ENCODE results near the gene NTMT1.
A peak's percentile ranks its signal among the peaks of the same experiment; 100 is the strongest.
"Not testable (repeated sequence)": the region's sequence is repeated elsewhere in the genome, so short reads cannot be mapped to it uniquely, and the experiment has no call there.

Gene NTMT1

DNA sequence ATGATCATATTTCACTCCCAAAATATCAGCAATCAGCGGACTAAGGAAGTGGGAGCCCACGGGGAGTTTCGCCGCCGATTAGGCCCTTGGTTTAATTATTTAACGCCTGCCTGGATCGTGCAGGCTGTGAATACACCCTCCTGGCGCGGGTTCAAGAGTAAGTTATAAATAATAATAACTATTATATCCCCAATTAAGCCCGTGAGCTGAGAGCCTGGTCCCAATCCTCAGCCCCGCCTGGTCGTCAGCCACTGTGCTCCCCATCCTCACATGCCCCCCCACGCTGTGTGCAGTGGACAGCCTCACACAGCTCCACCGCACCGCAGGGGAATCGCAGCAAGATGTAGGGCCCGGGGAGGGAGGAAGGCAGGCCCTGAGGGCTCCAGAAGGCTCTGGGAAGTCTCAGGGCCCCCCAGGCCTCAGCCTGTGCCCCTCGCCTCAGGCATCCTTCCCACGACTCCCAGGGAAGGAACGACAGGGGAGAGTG lies 28.6 kb downstream of the NTMT1 start:
- no peak for DNase-seq (ENCODE audit: low read depth, low spot score)

DNA sequence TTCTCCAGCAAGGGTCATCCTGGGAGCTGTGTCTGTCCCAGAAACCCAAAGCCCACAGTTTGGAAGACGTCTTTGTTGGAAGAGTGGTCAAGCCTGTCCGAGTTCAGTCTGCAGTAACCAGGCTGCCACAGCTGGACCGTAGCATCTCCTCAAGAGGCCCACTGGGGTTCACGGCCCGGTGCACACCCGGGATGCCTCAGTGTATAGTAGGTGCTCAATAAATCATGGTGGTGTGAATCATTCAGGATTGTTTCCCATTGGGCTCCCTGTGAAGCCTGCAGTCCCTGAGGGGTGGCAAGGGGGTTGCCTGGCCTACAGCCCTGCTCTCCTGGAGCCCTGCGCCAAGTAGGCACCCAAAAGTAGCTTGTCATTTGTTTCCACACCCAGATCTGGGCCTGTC lies 29.2 kb downstream of the NTMT1 start:
- DNase-seq (ENCODE audit: low read depth, low spot score), result no peak

DNA sequence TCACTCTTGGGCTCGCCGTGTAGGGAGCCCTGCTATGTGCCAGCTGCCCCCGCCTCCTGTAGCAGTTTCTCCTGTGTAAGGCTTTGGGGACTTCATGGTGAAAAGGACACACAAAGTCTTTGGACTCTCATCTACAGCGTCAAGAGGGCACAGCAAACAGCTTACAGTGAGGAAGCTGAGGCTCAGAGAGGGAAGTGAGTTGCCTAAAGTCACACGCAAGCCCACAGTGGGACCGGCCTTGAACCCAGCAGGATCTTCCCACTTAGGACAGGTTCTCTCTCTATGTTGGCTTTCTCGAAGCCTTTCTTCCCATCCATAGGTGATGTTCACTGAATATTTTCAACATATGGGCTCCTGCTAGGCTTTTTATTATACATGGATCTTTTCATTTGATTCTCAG lies 29.7 kb downstream of the NTMT1 start:
- no peak for DNase-seq (ENCODE audit: low read depth, low spot score)

DNA sequence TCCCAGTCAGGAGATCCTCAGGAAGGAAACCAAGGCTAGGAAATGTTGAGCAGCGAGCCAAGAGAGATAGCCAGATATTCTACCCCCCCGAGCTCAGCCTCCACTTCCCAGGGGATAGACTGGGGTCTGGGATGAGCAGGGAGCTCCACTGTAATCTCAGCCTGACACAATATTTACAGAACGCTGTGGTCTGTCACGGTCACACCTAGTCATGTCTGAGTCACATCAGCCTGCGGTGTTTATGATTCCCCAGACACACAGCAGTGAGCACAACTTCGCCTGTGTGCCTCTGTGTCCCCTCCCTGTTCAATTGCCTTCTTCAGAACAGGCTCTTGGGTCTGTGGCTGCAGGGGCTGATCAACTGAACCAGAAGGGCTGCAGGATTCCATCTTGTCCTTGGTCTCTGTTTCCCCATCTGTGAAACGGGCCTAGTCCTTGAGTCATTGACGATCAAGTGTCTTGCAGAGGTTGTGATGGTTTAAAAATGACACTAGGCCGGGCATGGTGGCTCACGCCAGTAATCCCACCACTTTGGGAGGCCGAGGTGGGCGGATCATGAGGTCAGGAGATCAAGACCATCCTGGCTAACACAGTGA lies 30.9 kb downstream of the NTMT1 start:
- peak; percentile 40 for DNase-seq (ENCODE audit: low read depth, low spot score)

DNA sequence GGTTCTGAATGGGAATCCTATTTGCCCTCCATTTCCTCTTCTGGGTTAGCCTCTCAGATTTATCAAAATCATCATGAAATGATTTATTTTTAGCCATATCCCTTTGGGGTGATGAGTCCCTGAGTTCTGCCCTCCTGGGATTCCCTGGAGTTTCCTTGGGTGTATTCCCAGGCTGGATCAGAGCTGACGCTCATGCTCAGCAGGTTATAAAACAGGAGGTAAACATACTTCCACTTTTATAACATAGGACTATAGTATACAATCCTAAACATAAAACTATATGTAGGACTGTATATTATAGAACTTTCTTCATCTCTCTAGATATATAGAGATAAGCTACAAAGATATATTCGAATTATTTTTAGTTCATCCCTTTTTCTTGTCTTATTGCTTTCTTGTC lies 35.1 kb downstream of the NTMT1 start:
- DNase-seq (ENCODE audit: low read depth, low spot score), result no peak

DNA sequence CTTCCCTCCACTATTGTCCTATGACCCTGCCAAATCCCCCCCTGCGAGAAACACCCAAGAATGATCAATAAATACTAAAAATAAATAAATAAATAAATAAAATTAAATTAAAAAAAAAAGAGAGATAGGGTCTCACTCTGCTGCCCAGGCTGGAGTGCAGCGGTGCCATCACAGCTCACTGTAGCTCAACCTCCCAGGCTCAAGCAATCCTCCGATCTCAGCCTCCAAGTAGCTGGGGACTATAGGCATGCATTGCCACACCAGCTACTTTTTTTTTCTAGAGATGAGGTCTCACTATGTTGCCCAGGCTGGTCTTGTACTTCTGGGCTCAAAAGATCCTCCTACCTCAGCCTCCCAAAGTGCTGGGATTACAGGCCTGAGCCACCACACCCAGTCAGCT lies 36.3 kb downstream of the NTMT1 start:
- DNase-seq (ENCODE audit: low read depth, low spot score), result not testable (repeated sequence)

DNA sequence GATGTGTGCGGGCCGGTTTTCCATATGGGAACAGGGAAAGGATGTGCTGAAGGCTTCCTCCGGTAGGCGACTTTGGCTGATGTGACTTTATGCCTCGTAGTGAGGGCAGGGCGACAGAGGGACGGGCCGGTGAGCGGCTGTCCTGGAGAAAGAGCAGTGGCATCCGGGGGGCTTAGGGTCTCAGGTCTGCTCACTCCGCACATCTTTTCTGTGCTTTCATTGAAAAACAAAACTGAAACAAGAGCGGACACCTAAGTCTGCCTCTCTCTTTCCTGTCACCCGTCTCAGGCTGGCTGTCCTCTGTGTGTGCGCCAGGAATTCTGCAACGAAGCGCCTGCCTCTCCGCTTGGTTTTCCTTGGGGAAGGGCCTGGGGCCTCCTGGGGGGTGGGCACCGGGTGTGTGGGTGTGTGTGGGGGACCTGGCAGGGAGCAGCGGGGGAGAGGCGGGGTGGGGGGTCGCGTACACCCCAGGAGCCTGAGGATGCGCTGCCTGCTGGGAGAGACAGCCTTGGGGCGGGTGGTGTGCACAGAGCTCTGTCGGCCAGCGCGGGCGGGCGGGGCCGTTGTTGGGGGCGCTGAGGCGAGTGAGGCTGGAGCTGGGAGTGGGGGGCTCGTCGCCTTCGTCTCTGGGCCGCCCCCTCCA lies 38.9 kb downstream of the NTMT1 start:
- DNase-seq (ENCODE audit: low read depth, low spot score), result no peak

DNA sequence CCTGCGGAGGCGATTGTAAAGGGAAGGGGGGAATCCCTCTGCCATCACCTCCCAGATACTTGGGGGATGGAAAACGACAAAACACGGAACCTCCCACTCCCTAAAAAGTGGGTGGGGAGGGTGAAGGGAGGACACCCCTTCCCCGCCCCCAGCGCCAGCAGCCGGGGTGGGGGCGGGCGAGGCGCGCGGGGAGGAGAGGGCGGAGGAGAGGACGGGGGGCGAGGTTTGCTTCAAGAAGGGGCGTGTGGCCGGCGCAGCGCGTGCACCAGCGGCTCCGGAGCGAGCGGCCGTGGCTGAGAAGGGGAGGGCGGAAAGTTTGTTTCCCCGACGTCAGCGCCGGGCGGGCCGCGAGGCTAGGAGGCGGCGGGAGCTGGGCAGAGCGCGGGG lies 39.4 kb downstream of the NTMT1 start, which contains the start of gene PRRX2:
Gene PRRX2, plus strand, starts transcription at position 259 of the 387 bp plus-strand sequence. CDS start 221 bp downstream, outside the sequence.
- peak; percentile 53 for DNase-seq (ENCODE audit: low read depth, low spot score)

DNA sequence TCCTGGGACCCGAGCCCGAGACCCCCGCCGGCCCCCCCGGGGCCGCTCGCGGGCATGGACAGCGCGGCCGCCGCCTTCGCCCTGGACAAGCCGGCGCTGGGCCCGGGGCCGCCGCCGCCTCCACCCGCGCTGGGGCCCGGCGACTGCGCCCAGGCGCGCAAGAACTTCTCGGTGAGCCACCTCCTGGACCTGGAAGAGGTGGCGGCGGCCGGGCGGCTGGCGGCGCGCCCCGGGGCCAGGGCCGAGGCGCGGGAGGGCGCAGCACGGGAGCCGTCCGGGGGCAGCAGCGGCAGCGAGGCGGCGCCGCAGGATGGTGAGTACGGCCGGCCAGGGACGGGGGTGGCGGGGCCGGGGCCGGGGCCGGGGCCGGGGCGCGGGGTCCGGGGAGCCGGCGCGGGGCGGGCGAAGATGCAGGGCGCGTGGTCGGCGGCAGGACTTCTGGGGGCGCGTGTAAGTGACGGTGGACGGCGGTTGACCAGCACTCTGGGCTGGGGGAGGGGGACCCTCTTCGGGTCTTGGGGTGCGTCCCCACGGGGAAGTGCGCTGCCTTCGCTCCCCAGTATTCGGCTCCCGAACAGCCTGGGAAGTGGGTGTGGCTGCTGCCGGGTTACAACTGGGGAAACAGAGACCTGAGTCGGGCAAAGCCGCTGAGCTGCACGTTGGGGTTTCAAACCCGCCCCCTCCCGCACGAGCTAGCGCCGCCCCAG lies 40.0 kb downstream of the NTMT1 start:
- DNase-seq (ENCODE audit: low read depth, low spot score), result peak; percentile 37

DNA sequence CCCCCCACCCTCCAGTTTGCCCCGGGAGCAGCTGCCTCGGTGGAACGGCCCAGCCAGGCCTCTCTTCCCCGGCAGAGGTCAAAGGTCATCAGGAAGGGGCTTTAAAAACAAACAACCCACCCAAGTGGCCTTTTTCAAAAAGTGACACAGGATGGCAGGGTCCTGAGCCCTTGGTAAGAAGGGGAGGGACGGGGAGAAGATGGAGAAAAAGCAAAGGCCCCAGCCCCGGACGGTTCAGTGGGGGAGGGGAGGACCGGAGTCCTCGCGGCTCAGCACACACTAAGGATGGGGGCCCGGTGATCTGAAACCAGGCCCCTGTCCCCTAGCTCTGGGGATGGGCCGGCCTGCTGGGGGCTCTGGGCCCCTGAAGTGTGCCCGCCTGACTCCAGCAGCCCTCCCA lies 40.6 kb downstream of the NTMT1 start:
- no peak for DNase-seq (ENCODE audit: low read depth, low spot score)

DNA sequence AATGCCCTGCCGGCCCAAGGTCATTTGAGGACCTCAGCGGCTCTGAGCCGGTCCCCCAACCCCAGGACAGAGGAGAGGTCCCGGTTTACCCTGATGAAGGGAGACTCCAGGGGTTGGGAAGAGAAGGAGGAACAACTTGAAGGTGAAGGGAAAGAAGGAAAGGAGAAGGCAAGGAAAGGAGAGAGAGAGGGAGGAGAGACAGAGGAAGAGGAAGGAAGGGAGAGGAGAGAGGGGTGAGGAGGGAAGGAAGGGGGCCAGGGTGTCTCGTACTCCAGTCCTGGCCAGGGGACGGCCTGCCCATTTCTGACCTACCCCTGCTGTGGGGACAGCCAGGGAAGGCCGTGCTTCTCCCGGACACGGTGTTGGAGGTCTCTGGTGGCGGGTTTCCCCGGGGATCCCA lies 41.4 kb downstream of the NTMT1 start:
- DNase-seq (ENCODE audit: low read depth, low spot score), result no peak

DNA sequence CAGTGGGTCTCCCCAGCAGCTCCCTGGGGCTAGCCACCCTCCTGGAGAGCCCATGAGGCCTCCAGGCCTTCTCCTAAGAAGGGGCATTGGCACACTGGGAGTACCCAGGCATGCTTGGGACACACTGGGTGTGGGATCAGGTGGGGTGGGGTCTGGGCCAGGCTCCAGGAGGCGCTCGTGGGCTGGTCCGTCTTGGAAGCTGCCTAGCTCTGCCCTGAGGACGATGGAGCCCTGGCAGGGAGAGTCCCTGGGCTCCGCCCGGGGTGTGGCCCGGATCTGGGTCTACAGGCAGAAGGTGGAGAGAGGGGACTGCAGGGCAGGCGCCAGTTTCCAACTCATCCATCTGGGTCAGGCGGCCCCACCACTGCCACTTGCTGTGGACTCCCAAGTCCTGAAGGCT lies 41.9 kb downstream of the NTMT1 start:
- no peak for DNase-seq (ENCODE audit: low read depth, low spot score)

DNA sequence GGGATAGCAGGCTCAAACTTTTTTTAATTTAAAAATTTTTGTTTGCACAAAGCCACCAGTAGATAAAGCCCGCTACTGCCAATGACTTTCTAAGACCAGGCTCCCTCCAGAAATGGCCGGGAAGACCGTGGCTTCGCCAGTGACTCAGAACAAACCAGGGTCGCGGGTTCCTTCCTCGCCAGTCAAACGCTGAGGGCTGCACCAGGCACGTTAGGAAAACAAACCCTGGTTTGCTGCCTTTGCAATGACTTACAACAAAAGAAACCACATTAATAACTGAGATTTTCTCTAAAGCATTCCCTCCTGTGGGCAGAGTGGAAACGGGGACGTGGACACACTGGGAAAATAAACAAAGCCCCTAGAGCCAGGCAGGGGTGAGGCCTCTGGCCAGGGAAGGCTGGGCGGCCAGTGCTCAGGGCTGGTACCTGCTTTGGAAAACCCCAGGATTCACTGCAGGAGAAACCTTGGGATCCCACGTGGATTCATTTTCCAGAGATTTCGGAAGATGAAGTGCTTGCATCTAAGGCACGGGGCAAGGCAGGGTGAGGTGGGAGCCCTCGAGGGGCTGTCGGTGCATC lies 43.3 kb downstream of the NTMT1 start:
- DNase-seq (ENCODE audit: low read depth, low spot score), result peak; percentile 92

DNA sequence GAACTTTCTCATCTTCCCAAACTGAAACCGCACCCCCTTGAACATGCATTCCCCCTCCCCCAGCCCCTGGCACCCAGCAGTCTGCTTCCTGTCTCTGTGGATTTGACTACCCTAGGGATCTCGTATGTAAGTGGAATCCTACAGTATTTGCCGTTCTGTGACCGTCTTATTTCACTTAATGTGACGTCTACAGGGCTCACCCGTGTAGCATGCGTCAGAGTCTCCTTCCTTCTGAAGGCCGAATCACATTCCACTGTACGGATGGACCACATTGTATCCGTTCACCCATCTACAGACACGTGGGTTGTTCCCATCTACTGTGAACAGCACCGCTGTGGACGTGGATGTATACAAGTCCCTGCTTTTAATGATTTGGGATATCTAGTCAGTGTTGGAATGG lies 44.0 kb downstream of the NTMT1 start:
- DNase-seq (ENCODE audit: low read depth, low spot score), result no peak

DNA sequence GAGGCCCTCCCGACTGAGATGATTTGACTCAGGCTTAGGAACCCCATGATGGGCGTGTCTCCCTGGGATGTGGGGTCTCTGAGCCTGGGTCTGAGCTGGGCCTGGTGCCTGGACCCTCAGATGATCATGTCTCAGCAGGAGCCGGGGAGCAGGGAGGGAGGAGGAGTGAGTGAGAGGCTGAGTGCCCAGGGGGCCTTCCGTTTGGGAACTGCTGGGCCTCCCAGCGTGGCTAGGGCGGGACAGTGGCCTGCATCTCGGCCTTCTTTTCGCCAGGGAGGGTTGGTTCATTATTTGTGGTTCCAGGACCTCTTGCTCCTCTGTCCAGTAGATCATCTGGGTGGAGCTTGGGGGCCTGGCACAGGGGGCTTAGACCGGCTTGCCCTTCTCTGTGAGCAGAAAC lies 45.1 kb downstream of the NTMT1 start:
- DNase-seq (ENCODE audit: low read depth, low spot score), result no peak

DNA sequence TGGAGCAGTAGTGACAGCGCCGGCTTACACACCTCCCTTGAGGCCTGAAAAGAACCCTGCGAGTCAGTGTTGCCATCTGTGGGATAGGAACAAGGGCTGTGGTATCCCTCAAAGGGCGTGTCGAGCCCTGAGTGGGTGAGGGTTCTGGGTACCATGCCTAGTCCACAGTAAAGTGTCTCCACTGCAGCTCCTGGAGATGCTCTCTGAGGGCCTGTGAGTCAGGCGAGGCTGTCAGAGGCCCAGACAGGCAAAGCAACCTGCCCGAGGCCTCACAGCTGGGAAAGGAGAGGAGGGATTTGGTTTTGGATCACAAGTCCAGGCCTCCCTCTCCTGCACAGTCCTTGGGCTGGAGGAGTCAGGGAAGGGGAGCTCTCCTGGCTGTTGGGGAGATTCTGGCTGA lies 45.6 kb downstream of the NTMT1 start:
- DNase-seq (ENCODE audit: low read depth, low spot score), result no peak

DNA sequence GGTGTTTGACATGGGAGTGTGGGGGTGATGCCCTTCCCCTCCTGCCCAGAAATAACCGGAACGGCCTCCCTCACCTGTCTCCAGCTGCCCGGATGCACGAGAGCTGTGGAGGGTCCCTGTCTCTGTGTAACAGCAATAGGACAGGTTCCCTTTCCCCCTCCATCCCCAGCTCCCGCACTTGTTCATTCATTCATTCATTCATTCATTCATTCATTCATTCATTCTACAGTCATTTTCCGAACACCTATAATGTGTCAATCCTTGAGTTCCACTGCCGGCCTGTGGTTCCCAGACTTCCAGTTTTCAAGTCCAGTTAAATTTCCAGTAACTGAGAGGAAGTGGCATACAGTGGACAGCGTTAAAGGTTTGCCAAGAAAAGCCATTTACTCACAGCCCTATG lies 46.7 kb downstream of the NTMT1 start:
- no peak for DNase-seq (ENCODE audit: low read depth, low spot score)

DNA sequence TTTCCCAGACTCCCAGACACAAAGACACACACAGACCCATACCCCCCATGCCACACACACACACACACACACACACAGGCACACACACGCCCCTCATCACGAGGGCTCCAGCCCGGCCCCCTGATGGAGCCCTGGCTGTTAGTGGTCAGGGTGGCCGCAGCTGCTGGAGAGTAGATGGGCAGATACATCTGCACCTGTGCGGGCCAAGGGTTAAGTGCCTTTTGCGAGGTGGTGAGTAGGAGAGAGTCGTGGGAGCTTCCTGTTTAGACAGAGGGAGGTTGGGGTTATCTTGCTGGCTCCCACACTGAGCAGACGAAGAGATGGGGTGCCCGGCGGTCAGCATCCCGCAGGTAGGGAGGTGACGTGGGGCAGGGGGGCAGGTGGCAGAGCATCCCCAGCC lies 47.6 kb downstream of the NTMT1 start:
- DNase-seq (ENCODE audit: low read depth, low spot score), result no peak

DNA sequence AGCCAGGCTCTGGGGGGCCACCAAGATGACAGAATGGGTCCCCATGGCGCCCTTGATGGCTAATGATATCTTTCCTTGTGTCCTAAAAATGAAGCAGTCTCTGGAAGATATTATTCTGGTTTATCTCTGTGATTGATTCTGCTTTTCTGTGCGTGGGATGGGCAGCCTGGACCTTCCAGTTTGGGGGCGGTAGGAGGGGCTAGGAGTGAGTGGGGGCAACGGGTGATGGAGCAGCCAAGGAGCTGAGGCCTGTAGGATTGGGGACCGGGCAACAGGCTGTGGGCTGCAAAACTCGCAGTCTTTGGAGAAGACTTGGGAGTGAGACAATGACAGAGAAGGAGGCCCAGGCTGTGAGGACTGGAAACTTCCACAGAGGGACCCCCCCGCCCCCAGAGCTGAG lies 48.3 kb downstream of the NTMT1 start:
- no peak for DNase-seq (ENCODE audit: low read depth, low spot score)

DNA sequence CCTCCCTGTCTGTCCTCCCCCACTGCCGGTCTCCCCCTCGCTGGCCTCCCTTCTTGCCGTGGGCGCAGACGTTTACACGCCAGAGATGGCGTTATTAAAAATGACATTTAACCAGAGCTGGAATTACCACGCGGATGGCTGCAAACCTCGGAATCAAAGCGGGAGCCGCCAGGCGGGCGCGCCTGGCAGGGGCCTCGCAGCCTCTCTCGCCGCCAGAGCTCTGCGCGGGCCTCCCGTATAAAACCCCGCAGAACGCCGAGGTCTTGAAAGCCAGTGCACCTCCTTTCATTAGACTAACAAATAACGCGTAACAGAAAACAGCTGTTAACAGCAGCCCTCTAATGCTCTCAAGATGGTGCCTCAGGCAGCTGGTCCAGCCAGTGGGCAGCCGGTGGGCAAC lies 49.7 kb downstream of the NTMT1 start:
- DNase-seq (ENCODE audit: low read depth, low spot score), result no peak

DNA sequence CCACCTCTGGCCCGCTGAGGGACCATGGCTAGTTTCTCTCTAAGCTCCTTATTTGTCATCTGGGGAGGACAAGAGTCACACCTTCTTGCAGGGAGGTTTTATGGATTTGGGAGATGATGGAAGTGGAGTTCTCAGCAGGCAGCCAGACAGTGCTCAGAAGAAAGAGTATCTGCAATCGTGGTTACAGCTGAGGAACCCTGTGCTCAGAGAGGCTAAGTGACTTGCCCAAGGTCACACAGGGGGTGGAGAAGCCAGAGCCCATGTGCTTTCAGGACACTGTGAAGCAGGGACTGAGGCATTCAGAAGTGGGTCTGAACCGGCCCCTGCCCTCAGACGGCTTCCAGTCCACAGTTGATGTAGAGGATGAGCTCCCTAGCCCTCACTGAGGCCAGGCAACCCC lies 50.3 kb downstream of the NTMT1 start:
- DNase-seq (ENCODE audit: low read depth, low spot score), result no peak

DNA sequence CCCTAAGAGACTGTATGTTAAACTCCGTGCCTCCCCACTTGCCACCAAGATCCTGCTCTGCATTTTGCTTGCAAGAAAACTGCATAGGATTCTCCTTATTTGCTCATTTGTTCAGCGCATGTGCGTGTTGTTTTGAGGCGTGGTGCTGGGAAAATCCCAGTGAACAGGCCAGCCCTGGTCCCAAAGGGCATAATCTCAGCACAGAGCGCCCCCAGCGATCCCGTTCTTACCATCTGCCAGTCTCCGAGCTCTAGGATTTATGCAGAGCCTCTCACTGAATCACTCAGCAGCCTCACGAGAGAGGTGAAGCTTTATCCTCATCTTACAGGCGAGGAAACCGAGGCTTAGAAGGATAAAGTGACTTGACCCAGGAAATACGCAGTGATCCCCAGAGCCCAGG lies 51.0 kb downstream of the NTMT1 start:
- no peak for DNase-seq (ENCODE audit: low read depth, low spot score)

DNA sequence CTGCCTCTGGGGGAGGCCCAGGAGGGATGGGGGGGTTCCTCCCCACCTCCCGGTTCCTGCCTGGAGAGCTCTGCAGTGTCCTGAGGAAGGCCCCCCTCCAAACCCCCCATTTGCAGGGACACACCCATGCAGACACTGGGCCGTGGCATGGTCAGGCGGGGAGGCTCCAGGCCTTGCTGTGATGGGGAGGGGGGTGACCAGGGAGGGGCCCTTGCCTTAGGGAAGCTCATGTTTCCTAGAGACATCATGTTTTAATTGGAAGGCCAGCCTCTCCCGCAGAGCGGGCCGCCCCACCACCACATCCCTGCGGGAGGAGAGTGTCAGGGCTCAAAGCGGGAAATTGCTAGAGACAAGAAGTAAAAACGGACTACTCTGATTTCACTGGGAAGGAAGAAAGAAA lies 51.5 kb downstream of the NTMT1 start:
- DNase-seq (ENCODE audit: low read depth, low spot score), result no peak
